K562 (cell line): ENCODE results near the gene PAFAH2. TPM values are rescaled to one million over a fixed set of nuclear protein-coding genes. Genes with fewer than 3 reads are reported as not detected.

Experiments used
- ATAC-seq: fragments of 200-7000 bp; cut with Tn5 transposase; 3 replicates; pipeline ENCODE4 v1.9.1; 2020; ENCODE audit warnings: moderate library complexity
- BruUV-seq: library from RNA; stranded (reverse); fragments of 400-500 nt; replicated peaks from 2 replicates; lab custom pipeline; 2021; lab: Mats Ljungman, UMichigan
- CTCF ChIA-PET: fragments of 300-600 bp; formaldehyde crosslinking; extraction: SDS; loops from one replicate; lab custom pipeline; 2021; ENCODE audit warnings: low intra/inter-chr PET ratio; lab: Yijun Ruan, JAX
- POLR2A ChIA-PET: fragments of 300-600, 350-650 bp; sonication (Branson Sonifier 250); formaldehyde crosslinking; extraction: SDS; loops from one replicate; lab custom pipeline; 2021; ENCODE audit warnings: antibody characterized with exemption, inconsistent platforms; lab: Yijun Ruan, JAX
- DNase-seq, 4 experiments: peaks; one replicate each; pipeline versions ENCODE4 v3.0.0 to v3.0.0-alpha.2; 2011 to 2018; ENCODE audit warnings: low spot score in 3 of 4, mixed read lengths in 3 of 4; ENCODE audit errors: extremely low read depth in 1 of 4
- FAIRE-seq: peaks from 2 replicates; lab custom pipeline; 2011; peaks lifted over from hg19 to GRCh38; lab: Jason Lieb, UNC
- H2AFZ ChIP-seq: 2 replicates; pipeline ENCODE4 v1.6.0; 2011; ENCODE audit warnings: low read depth, low read length, control low read depth, inconsistent platforms
- H3K27ac ChIP-seq: fragments of 200-600 bp; 3 replicates; pipeline ENCODE4 v1.8.0; 2011; ENCODE audit warnings: low read depth, mild to moderate bottlenecking, control low read depth, inconsistent platforms, low read length, moderate library complexity, mixed read lengths; ENCODE audit errors: extremely low read depth
- H3K27me3 ChIP-seq, 2 experiments: fragments of 300-600 bp in 1 of 2; 2 replicates in 1 of 2; 3 replicates in 1 of 2; pipeline versions ENCODE4 v1.6.0 to v1.8.0; 2011; ENCODE audit warnings: inconsistent platforms in 2 of 2, low read length in 2 of 2, mild to moderate bottlenecking in 1 of 2, mixed read lengths in 1 of 2, moderate library complexity in 1 of 2; ENCODE audit not compliant: control insufficient read depth in 2 of 2, insufficient read depth in 2 of 2
- H3K36me3 ChIP-seq: fragments of 300-600 bp; 3 replicates; pipeline ENCODE4 v1.8.0; 2011; ENCODE audit warnings: mild to moderate bottlenecking, low read length, inconsistent platforms; ENCODE audit not compliant: control insufficient read depth, insufficient read depth
- H3K4me1 ChIP-seq, 2 experiments: fragments of 200-600 bp in 1 of 2; replicated peaks in 1 of 2; 2 replicates in 1 of 2; 3 replicates in 1 of 2; pipeline versions ENCODE4 v1.5.1 to v1.8.0; 2011; ENCODE audit warnings: inconsistent platforms in 2 of 2, low read length in 2 of 2, mild to moderate bottlenecking in 1 of 2, mixed read lengths in 1 of 2, moderate library complexity in 1 of 2; ENCODE audit not compliant: control insufficient read depth in 2 of 2, insufficient read depth in 2 of 2
- H3K4me2 ChIP-seq: 2 replicates; pipeline ENCODE4 v1.6.1; 2011; ENCODE audit warnings: low read length, control low read depth, inconsistent platforms, mixed read lengths; ENCODE audit not compliant: insufficient read depth
- H3K4me3 ChIP-seq: fragments of 200-600 bp; sonication (generic), shearing (Covaris generic); 2 replicates; pipeline ENCODE4 v1.5.1; 2016; ENCODE audit warnings: control low read depth, inconsistent platforms
- H3K79me2 ChIP-seq: fragments of 200-600 bp; 3 replicates; pipeline ENCODE4 v1.8.0; 2011; ENCODE audit warnings: low read length, inconsistent platforms; ENCODE audit not compliant: control insufficient read depth, insufficient read depth
- H3K9ac ChIP-seq, 2 experiments: 2 replicates each; pipeline versions ENCODE4 v1.6.0 to v1.6.1; 2011; ENCODE audit warnings: low read depth in 2 of 2, low read length in 2 of 2, control low read depth in 1 of 2, inconsistent platforms in 1 of 2, mild to moderate bottlenecking in 1 of 2, mixed read lengths in 1 of 2; ENCODE audit not compliant: insufficient read depth in 1 of 2
- H3K9me1 ChIP-seq: one replicate; pipeline ENCODE4 v1.6.0; 2011; ENCODE audit warnings: inconsistent platforms, mild to moderate bottlenecking, low read length, moderate library complexity; ENCODE audit not compliant: control insufficient read depth, insufficient read depth
- H3K9me3 ChIP-seq: replicated peaks from 2 replicates; pipeline ENCODE4 v1.5.1; 2011; ENCODE audit warnings: low read depth, low read length, inconsistent platforms; ENCODE audit not compliant: control insufficient read depth, insufficient read depth
- H4K20me1 ChIP-seq: replicated peaks from 2 replicates; pipeline ENCODE4 v1.6.1; 2011; ENCODE audit warnings: low read length, inconsistent platforms, mixed read lengths; ENCODE audit not compliant: control insufficient read depth, insufficient read depth
- ZNF24 ChIP-seq: fragments of 450-650 bp; IDR thresholded peaks from 2 replicates; pipeline ENCODE4 v1.6.1; 2016
- ZNF592 ChIP-seq: fragments of 450-650 bp; IDR thresholded peaks from 2 replicates; pipeline ENCODE4 v1.6.1; 2017; ENCODE audit warnings: antibody characterized with exemption, mild to moderate bottlenecking
- WGBS: fragments of 100-300 bp; shearing (Covaris generic); methylation state at CpG from one replicate; pipeline ENCODE4 v1.1.6; 2016; ENCODE audit warnings: low coverage, mixed read lengths; ENCODE audit not compliant: insufficient coverage; ENCODE audit errors: missing lambda C conversion rate; 5-methylcytosine and 5-hydroxymethylcytosine counted together
- in situ Hi-C: fragments of 300-500 bp; cut with MboI; formaldehyde crosslinking; loops from 4 replicates; pipeline ENCODE4 v1.15.0; 2018; ENCODE audit warnings: inconsistent platforms, mixed read lengths
- intact Hi-C: fragments of 100-400 bp; cut with micrococcal nuclease; formaldehyde crosslinking; loops from 2 replicates; pipeline ENCODE4 v1.14.2; 2022
- polyA plus RNA-seq, 8 experiments: library from polyadenylated mRNA; depleted of rRNA in 4 of 8; stranded (reverse) in 5 of 8; unstranded in 3 of 8; fragments of >200 nt; fragmentation: Nextera tagmentation in 2 of 8; fragmentation: Illumina TruSeq in 1 of 8; extraction: Ambion mirVana in 2 of 8; extraction: Trizol in 1 of 8; gene quantifications; 2 replicates each; pipeline versions ENCODE4 v1.2.1 to v1.2.3, GENCODE V29; 2011 to 2014; ENCODE audit warnings: inconsistent platforms in 1 of 8, missing spikeins in 1 of 8
- total RNA-seq, 7 experiments: library from RNA; depleted of rRNA in 6 of 7; stranded (reverse); fragments of >200 nt in 6 of 7; fragmentation: Illumina TruSeq in 2 of 7; extraction: Trizol in 2 of 7; gene quantifications; 2 replicates each; pipeline versions ENCODE4 v1.2.1 to v1.2.3, GENCODE V29; 2011 to 2021; ENCODE audit warnings: low replicate concordance in 1 of 7

PAFAH2 gene
- total and polyA plus RNA-seq, 9 of the 15 experiments (the other 6 are each of a cell fraction or from before 2014, with no cell fraction given), result 4.2 to 10.9 (median 6.8) TPM

GRCh38 chr1:26038477-26038876, 40.6 kb upstream of the PAFAH2 start:
- no peak for FAIRE-seq
- WGBS, result 84% methylated on average over 6 of the region's 6 CpGs
- no peak for ATAC-seq
- Histone ChIP-seq H3K9ac (peak overlapping the region in 1 of 2 experiments; percentile 86; a peak in 3 of 4 replicates), H3K36me3 (no peaks in the 10 kb centered on the region), H2AFZ (no peak overlapping the region), H3K79me2 (peaks cover 8% of the 10 kb centered on the region; the same call in 2 of the 3 replicates), H4K20me1 (no peaks in the 10 kb centered on the region), H3K27me3 (no peaks in the 10 kb centered on the region), H3K27ac (no peak overlapping the region), H3K4me1 (peaks cover 27 to 55% of the 10 kb centered on the region in 2 experiments), H3K4me2 (no peak overlapping the region), H3K9me1 (no peaks in the 10 kb centered on the region), H3K9me3 (no peaks in the 10 kb centered on the region)
- ChIA-PET POLR2A (interaction anchor here (0.6 to 1.9 kb wide), 8 partner anchors 16 to 106 kb away, joined by 3 to 8 read pairs (median 4); no protein-coding TSS in a partner anchor), CTCF (interaction anchor here (3.9 kb wide), 1 partner anchor 106 kb away, joined by 65 read pairs; no protein-coding TSS in a partner anchor)
- no TSS peak for BruUV-seq
- in situ Hi-C loops, result no loop called here
- TF ChIP-seq ZNF592, result 0 out of 2 replicates have a peak, but pooled peaks have one; percentile 20
- no peak for TF ChIP-seq ZNF24
- TF ChIP-seq, all 486 proteins: peak for 1
- no peak for DNase-seq
- intact Hi-C loops, result no loop called here
- no peak overlapping the region for H3K4me3 ChIP-seq
